ENCODE data around the gene NTSR1. TPM values are rescaled to one million over a fixed set of nuclear protein-coding genes. Genes with fewer than 3 reads are reported as not detected.
A peak's percentile ranks its signal among the peaks of the same experiment; 100 is the strongest.

The NTSR1 gene
- total and polyA plus RNA-seq, 2 of the 8 experiments (the other 6 are each of a cell fraction or from before 2014, with no cell fraction given) = 0.53 to 0.89 TPM

DNA sequence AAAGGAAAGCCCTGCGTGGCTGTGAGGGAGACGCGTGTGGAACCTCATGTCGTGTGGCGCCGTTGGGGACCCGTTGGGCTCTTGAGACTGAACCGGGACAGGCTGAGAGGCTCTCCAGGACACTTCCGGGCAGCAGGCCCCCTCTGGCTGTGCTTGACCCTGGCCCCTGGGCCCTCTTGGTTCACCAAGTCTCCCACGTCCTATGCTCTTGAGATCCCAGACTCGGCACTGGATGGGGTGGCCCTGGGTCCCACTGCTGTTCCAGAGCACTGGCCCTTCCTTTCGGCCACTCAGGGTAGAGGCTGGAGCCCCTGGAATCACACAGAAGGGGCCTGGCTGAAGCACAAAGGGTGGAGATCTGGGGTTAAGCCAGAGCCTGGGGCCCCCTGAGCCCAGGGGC lies 30.4 kb downstream of the NTSR1 start:
- Histone ChIP-seq H3K79me1 (ENCODE audit: low read depth, low read length) (no peaks in the 10 kb centered on the region), H2BK20ac (ENCODE audit: low read length) (0 out of 2 replicates have a peak overlapping the region, but pooled peaks have one; percentile 3), H2BK12ac (ENCODE audit: low read depth, low read length) (no peak overlapping the region), H3K23me2 (ENCODE audit: low read depth, low read length) (no peaks in the 10 kb centered on the region), H3K4me1 (replicated peaks in 1 of 4; ENCODE audit: control insufficient read depth in 3 of 4, insufficient read depth in 4 of 4, low read length in 3 of 4) (peaks cover 0 to 11% (median 5%) of the 10 kb centered on the region in 4 experiments; a peak in 5 of 7 replicates), H3K27ac (ENCODE audit: low read depth, low read length) (no peak overlapping the region), H2BK15ac (ENCODE audit: low read length) (no peak overlapping the region), H4K8ac (ENCODE audit: extremely low read depth, insufficient read depth, low read length) (no peak overlapping the region), H2BK120ac (replicated peaks; ENCODE audit: low read depth, low read length) (no peak overlapping the region), H3K27me3 (replicated peaks in 1 of 4; ENCODE audit: control insufficient read depth in 3 of 4, extremely low read depth in 1 of 4, insufficient read depth in 3 of 4, low read length in 3 of 4) (0 out of 7 replicates have a peak, but pooled peaks cover 0 to 3% (median 0%) of the 10 kb centered on the region in 4 experiments), H3K4ac (replicated peaks; ENCODE audit: insufficient read length, low read depth, low read length) (no peak overlapping the region), H2AK5ac (ENCODE audit: low read depth, low read length) (no peak overlapping the region), H3K9ac (replicated peaks in 1 of 4; ENCODE audit: extremely low read depth in 1 of 4, low read depth in 3 of 4, low read length in 3 of 4) (no peak overlapping the region), H3K4me3 (ENCODE audit: extremely low read depth in 1 of 4, insufficient read depth in 2 of 4, low read depth in 3 of 4, low read length in 4 of 4) (no peak overlapping the region), H3K14ac (ENCODE audit: insufficient read length) (no peak overlapping the region), H4K20me1 (replicated peaks in 1 of 2; ENCODE audit: control insufficient read depth in 1 of 2, insufficient read depth in 2 of 2, low read length in 2 of 2) (no peaks in the 10 kb centered on the region), H3K36me3 (ENCODE audit: control insufficient read depth in 2 of 4, insufficient read depth in 4 of 4, low read length in 3 of 4) (no peaks in the 10 kb centered on the region), H3K79me2 (ENCODE audit: control insufficient read depth in 1 of 2, insufficient read depth in 2 of 2, low read length in 2 of 2) (no peaks in the 10 kb centered on the region), H3K4me2 (ENCODE audit: insufficient read depth in 1 of 2, low read depth in 2 of 2, low read length in 2 of 2) (no peak overlapping the region), H2AFZ (ENCODE audit: low read length) (no peak overlapping the region), H4K91ac (replicated peaks; ENCODE audit: insufficient read length, low read length) (no peak overlapping the region), H3K9me3 (ENCODE audit: insufficient read depth in 2 of 2, low read depth in 1 of 2, low read length in 1 of 2) (no peaks in the 10 kb centered on the region), H3K23ac (ENCODE audit: insufficient read length) (no peak overlapping the region), H3K56ac (replicated peaks; ENCODE audit: insufficient read length, low read depth, low read length) (no peak overlapping the region), H3K18ac (ENCODE audit: extremely low read depth, low read length) (no peak overlapping the region), H2BK5ac (ENCODE audit: low read depth, low read length) (no peak overlapping the region), H4K5ac (ENCODE audit: insufficient read length, low read depth, low read length) (no peak overlapping the region)
- 95% methylated on average over 12 of the region's 12 CpGs; no CpG with 5 or more reads in 1 of the 2 experiments for WGBS, 2 experiments (ENCODE audit: extremely low coverage in 1 of 2, insufficient coverage in 1 of 2, insufficient read length in 1 of 2, insufficient replicate concordance in 2 of 2, low coverage in 1 of 2, low lambda C conversion rate in 2 of 2, missing lambda C conversion rate in 1 of 2)
- no peak for TF ChIP-seq RBBP5 (IDR thresholded peaks at IDR 0.05; ENCODE audit: borderline replicate concordance, low read depth, low read length)
- TF ChIP-seq POLR2A (IDR thresholded peaks at IDR 0.05; ENCODE audit: control extremely low read depth in 1 of 2, low read depth in 2 of 2, low read length in 2 of 2) = no peak
- no peak for TF ChIP-seq EZH2 (IDR thresholded peaks at IDR 0.05; ENCODE audit: low read depth, low read length, severe bottlenecking)
- no peak for TF ChIP-seq CEBPB (IDR thresholded peaks at IDR 0.05; ENCODE audit: low read depth, low read length)
- TF ChIP-seq CBX8 (IDR thresholded peaks at IDR 0.05; ENCODE audit: borderline replicate concordance, low read depth, low read length) = no peak
- TF ChIP-seq CREB1 (IDR thresholded peaks at IDR 0.05) = no peak
- TF ChIP-seq NRF1 (IDR thresholded peaks at IDR 0.05; ENCODE audit: low read depth, low read length) = no peak
- TF ChIP-seq SP2 (IDR thresholded peaks at IDR 0.05; ENCODE audit: low read length) = no peak
- no peak for TF ChIP-seq HDAC2 (IDR thresholded peaks at IDR 0.05; ENCODE audit: borderline replicate concordance in 1 of 2, low read depth in 2 of 2, low read length in 2 of 2)
- ChIA-PET POLR2A (ENCODE audit: partially characterized antibody) (no interaction called here), CTCF (ENCODE audit: partially characterized antibody) (interaction anchor here (1.3 to 2.1 kb wide), 2 partner anchors 9 to 52 kb away, joined by 4 to 6 read pairs; no protein-coding TSS in a partner anchor)
- FAIRE-seq = no peak
- no peak for DNase-seq (ENCODE audit: low read depth in 1 of 2, low spot score in 2 of 2)
